WERI-Rb-1 (cell line): Measurements from ENCODE around the gene TYR.
"Not testable (repeated sequence)": the region's sequence is repeated elsewhere in the genome, so short reads cannot be mapped to it uniquely, and the experiment has no call there.

Source experiments
- DNase-seq: peaks from one replicate; pipeline ENCODE4 v3.0.0-alpha.2; 2020
- H3K27ac ChIP-seq: fragments of 250-450 bp; sonication (Bioruptor Pico); 2 replicates; pipeline ENCODE4 v1.5.1; 2020; ENCODE audit warnings: mild to moderate bottlenecking, moderate library complexity
- H3K27me3 ChIP-seq: fragments of 250-450 bp; sonication (Bioruptor Pico); 2 replicates; pipeline ENCODE4 v1.5.1; 2021; ENCODE audit warnings: mild to moderate bottlenecking, low read depth, moderate library complexity; ENCODE audit not compliant: insufficient read depth, severe bottlenecking
- H3K36me3 ChIP-seq: fragments of 250-450 bp; sonication (Bioruptor Pico); 2 replicates; pipeline ENCODE4 v1.5.1; 2020; ENCODE audit warnings: mild to moderate bottlenecking, moderate library complexity
- H3K4me3 ChIP-seq: 2 replicates; pipeline ENCODE4 v1.5.1; 2011; ENCODE audit warnings: low read depth, mild to moderate bottlenecking, control low read depth, low read length
- H3K9me3 ChIP-seq: fragments of 250-450 bp; sonication (Bioruptor Pico); 2 replicates; pipeline ENCODE4 v1.5.1; 2021; ENCODE audit warnings: mild to moderate bottlenecking, moderate library complexity; ENCODE audit not compliant: severe bottlenecking
- TF ChIP-seq, protein P1 (sequence below): IDR thresholded peaks from 2 replicates; pipeline ENCODE4 v1.5.1; 2011; ENCODE audit warnings: low read depth, mild to moderate bottlenecking, control low read depth, inconsistent platforms, low read length

TYR gene

DNA sequence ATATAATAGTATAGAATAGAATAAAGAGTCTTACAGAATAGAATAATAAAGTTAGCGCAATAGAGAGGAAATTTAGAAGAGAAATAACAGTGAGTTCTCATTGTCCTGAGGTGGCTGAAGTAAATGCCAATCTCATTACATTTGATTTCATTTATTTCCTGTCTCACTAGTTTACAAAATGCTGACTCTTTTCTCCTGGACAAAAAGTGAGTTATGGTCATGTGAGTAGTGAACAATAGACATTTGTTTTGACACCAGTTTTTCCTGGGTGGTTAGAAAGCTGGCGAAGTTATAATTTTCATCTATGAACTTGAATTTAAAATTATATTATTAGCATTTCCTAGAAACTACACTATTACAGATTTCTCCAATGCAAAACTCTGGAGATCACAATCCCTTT, 143.7 kb downstream of the TYR start:
- Histone ChIP-seq H3K4me3 (no peak overlapping the region), H3K9me3 (no peaks in the 10 kb centered on the region), H3K27me3 (no peaks in the 10 kb centered on the region), H3K36me3 (no peaks in the 10 kb centered on the region), H3K27ac (no peak overlapping the region)
- no peak for DNase-seq
- TF ChIP-seq, protein P1, sequence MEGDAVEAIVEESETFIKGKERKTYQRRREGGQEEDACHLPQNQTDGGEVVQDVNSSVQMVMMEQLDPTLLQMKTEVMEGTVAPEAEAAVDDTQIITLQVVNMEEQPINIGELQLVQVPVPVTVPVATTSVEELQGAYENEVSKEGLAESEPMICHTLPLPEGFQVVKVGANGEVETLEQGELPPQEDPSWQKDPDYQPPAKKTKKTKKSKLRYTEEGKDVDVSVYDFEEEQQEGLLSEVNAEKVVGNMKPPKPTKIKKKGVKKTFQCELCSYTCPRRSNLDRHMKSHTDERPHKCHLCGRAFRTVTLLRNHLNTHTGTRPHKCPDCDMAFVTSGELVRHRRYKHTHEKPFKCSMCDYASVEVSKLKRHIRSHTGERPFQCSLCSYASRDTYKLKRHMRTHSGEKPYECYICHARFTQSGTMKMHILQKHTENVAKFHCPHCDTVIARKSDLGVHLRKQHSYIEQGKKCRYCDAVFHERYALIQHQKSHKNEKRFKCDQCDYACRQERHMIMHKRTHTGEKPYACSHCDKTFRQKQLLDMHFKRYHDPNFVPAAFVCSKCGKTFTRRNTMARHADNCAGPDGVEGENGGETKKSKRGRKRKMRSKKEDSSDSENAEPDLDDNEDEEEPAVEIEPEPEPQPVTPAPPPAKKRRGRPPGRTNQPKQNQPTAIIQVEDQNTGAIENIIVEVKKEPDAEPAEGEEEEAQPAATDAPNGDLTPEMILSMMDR: no peak

DNA sequence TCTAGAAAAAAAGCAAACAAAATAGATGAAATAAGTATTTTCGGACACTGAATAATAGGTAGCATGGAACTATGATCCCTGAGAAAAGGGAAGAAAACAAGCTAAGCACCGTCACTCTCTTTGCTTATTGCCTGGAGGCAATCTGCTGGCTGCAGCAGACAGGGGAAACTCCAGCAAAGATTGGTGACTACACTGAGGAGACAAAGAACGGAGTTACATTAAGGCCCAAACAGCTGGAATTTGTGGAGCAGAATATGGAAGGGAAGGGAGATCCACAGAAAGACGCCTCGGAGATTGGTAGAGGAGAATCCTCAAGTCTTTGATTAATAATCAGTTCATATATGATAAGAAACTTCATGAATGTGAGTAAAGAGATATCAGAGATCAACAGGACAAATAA, 150.2 kb downstream of the TYR start:
- no peak overlapping the region for H3K27ac ChIP-seq
- no peak for DNase-seq
- no peaks in the 10 kb centered on the region for H3K9me3 ChIP-seq
- H3K4me3 ChIP-seq: no peak overlapping the region
- TF ChIP-seq, protein P1: no peak
- no peaks in the 10 kb centered on the region for H3K36me3 ChIP-seq
- no peaks in the 10 kb centered on the region for H3K27me3 ChIP-seq

DNA sequence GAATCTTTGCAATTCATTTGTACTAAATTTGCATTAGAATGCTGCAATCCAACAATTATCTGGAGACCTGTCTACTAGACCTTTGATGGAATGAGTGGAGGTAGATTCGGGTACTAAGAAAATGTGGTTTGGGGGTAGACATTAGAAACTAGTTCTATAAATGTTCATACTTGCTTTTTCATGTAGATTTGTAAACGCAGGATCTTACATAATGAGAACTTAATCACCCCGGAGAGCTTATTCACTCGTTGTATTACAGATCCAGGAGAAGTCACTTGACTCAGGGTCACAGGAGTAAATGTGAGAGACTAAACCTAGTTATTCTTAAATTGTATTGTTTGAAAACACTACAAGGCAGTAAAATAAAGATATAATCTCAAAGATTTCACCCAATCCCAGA, 154.3 kb downstream of the TYR start:
- not testable (repeated sequence) for H3K36me3 ChIP-seq, H3K9me3 ChIP-seq, H3K4me3 ChIP-seq, H3K27me3 ChIP-seq, DNase-seq, H3K27ac ChIP-seq

DNA sequence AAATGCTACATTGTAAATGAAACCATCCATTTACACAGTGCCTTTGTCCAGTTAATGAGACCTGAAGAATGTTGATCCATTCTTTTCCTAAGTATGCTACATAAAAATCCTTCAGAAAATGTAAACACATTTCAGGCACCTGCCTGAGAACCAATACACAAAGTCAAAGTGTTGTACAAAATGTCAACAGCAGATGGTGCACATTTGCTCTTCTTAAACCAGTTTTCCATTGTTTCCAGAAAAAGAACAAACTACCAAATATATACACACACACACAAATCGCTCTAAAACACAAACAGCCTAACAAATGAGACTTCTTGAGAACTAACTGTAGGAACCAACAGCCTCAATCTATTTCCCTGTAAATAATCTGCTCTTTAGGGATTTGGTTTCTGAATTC, 156.0 kb downstream of the TYR start:
- H3K4me3 ChIP-seq, H3K27me3 ChIP-seq, H3K36me3 ChIP-seq, H3K9me3 ChIP-seq, H3K27ac ChIP-seq, DNase-seq: not testable (repeated sequence)
- TF ChIP-seq, protein P1: peak; percentile 19; the same call in 1 of the 2 replicates

DNA sequence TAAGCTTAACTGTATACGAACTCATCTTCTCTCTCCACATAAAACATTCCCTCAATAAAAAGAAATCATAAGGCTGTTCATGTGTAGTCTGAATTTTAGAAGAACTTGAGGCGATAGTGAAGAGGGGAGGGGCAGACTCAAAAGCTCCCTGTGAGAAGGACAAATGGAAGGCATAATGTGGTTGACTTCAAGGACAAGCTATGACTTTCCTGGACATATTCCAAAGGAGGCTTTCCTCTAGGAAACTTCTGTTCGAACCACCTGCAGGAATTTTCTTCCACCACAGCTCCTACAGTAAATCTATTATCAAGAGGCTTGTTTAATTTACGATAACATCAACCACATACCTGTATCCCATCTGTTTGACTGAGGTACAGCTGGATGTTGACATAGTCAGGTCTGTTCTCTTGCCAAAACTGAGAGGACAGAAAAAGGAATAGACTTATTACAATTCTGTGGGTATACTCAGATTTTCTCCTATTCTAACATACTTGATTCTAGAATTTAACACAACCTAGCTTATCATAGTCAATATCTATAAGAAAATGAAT, 159.5 kb downstream of the TYR start:
- H3K27me3 ChIP-seq, H3K4me3 ChIP-seq, H3K9me3 ChIP-seq, H3K27ac ChIP-seq, DNase-seq, H3K36me3 ChIP-seq: not testable (repeated sequence)

DNA sequence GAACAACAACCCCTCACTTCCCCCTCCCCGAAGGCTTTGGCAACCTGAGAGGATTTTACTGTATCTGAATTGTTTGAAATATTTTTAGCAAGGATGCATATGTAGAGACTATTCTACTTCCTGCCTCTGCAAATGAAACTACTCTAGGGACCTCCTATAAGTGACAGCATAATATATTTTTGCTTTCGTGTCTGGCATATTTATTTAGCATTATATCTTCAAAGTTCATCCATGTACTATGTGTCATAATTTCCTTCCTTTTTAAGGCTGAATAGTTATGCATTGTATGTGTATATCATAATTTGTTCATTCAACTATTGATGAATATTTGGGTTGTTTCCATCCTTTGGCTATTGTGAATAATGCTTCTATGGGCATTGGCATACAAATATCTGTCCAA, 160.4 kb downstream of the TYR start:
- H3K27me3 ChIP-seq, DNase-seq, H3K36me3 ChIP-seq, H3K4me3 ChIP-seq, H3K27ac ChIP-seq, H3K9me3 ChIP-seq: not testable (repeated sequence)

DNA sequence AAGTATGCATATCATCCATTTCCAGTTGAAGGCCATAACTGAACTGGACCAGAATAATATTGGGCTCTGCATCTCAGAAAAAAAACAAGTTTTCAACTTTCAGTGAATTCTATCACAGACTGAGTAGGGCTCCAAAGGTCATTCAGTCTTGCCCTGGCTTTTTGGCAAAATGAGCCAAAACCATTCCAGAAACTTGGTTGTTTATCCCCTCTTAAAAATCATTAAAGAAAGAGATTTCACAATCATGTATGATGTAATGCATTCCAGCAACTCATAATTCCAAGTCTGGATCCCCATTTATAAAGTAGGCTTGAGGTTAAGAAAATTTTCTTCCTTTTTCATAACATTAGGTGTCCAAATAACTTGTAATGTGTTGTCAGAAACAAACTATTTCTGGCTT, 162.8 kb downstream of the TYR start:
- not testable (repeated sequence) for H3K36me3 ChIP-seq, H3K27me3 ChIP-seq, H3K4me3 ChIP-seq, DNase-seq, H3K9me3 ChIP-seq, H3K27ac ChIP-seq

DNA sequence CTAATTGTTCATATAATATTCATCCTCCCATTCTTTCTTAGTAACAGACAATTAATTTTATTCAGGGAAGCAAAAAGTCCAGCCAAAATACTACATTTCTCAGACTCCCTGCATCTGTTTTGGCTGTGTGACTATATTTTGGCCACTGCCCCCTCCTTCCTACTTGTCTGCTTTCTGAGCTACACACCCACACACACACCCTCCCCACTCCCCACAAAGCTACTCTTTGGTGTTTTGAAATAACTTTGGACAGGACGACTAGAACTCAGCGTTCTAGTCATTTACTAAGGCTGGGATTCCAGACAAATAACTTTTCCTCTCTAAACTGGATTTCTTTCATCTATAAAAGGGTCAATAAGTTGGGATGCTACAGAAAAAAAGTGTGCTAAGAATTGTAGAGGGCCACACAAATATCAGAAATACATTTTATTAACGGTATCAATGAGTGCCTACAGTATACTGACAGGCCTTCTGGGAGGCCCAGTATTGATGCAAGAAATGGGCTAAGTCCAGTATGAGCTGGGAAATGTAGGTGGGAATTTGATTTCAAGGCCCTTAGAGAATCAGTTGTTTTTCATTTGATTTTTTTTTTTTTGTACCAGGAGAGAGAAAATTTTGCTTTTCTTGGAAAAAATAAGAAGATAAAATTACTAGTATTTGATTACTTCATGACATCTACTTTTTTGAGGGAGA, 165.4 kb downstream of the TYR start:
- H3K4me3 ChIP-seq, H3K27ac ChIP-seq, H3K27me3 ChIP-seq, H3K9me3 ChIP-seq, DNase-seq, H3K36me3 ChIP-seq: not testable (repeated sequence)
